NT2/D1 (cell line): ENCODE data around the gene SIK3.
"Not testable (repeated sequence)": the region's sequence is repeated elsewhere in the genome, so short reads cannot be mapped to it uniquely, and the experiment has no call there.

ENCODE experiments used
- DNase-seq: peaks from one replicate; pipeline ENCODE4 v3.0.0-alpha.2; 2011; ENCODE audit warnings: low read depth, low spot score
- H3K27me3 ChIP-seq: 2 replicates; pipeline ENCODE4 v1.6.0; 2011; ENCODE audit warnings: mild to moderate bottlenecking; ENCODE audit not compliant: insufficient read length, insufficient read depth
- H3K36me3 ChIP-seq: 2 replicates; pipeline ENCODE4 v1.6.1; 2011; ENCODE audit warnings: mild to moderate bottlenecking, low read length, mixed read lengths; ENCODE audit not compliant: insufficient read depth, insufficient read length
- H3K4me1 ChIP-seq: 2 replicates; pipeline ENCODE4 v1.5.1; 2011; ENCODE audit not compliant: insufficient read depth, insufficient read length
- H3K4me3 ChIP-seq: 2 replicates; pipeline ENCODE4 v1.5.1; 2011; ENCODE audit warnings: low read depth; ENCODE audit not compliant: insufficient read length
- H3K9ac ChIP-seq: 2 replicates; pipeline ENCODE4 v1.6.0; 2011; ENCODE audit warnings: low read depth; ENCODE audit not compliant: insufficient read length
- H3K9me3 ChIP-seq: 2 replicates; pipeline ENCODE4 v1.5.1; 2011; ENCODE audit warnings: mild to moderate bottlenecking, low read length; ENCODE audit not compliant: insufficient read depth
- SUZ12 ChIP-seq: IDR thresholded peaks from 2 replicates; pipeline ENCODE4 v1.6.1; 2011; ENCODE audit not compliant: insufficient read length, insufficient read depth; ENCODE audit errors: extremely low read depth
- YY1 ChIP-seq: IDR thresholded peaks from 2 replicates; pipeline ENCODE4 v1.6.1; 2011; ENCODE audit not compliant: insufficient read length, insufficient read depth
- ZNF274 ChIP-seq: IDR thresholded peaks from 2 replicates; pipeline ENCODE4 v1.6.1; 2011; ENCODE audit warnings: mild to moderate bottlenecking, low read depth, low read length

The SIK3 gene

GRCh38 chr11:117121176-117121575 is 22.9 kb upstream of the SIK3 start:
- no peaks in the 10 kb centered on the region for H3K27me3 ChIP-seq
- DNase-seq = no peak
- TF ChIP-seq YY1 (no peak), SUZ12 (no peak), ZNF274 (no peak)
- H3K36me3 ChIP-seq = no peaks in the 10 kb centered on the region
- no peak overlapping the region for H3K9ac ChIP-seq
- no peak overlapping the region for H3K4me3 ChIP-seq
- no peaks in the 10 kb centered on the region for H3K4me1 ChIP-seq
- no peaks in the 10 kb centered on the region for H3K9me3 ChIP-seq

- Histone ChIP-seq H3K9ac (no peak overlapping the region), H3K4me1 (no peaks in the 10 kb centered on the region), H3K9me3 (no peaks in the 10 kb centered on the region), H3K4me3 (no peak overlapping the region), H3K27me3 (no peaks in the 10 kb centered on the region), H3K36me3 (no peaks in the 10 kb centered on the region)
- no peak for TF ChIP-seq YY1
- TF ChIP-seq ZNF274 = no peak
- DNase-seq = no peak
Observed at GRCh38 chr11:117117681-117118080, 19.5 kb upstream of the SIK3 start.

GRCh38 chr11:117112939-117113338 is 14.7 kb upstream of the SIK3 start:
- H3K36me3 ChIP-seq, H3K4me1 ChIP-seq, DNase-seq, H3K9ac ChIP-seq, H3K27me3 ChIP-seq, H3K9me3 ChIP-seq, H3K4me3 ChIP-seq: not testable (repeated sequence)

DNA sequence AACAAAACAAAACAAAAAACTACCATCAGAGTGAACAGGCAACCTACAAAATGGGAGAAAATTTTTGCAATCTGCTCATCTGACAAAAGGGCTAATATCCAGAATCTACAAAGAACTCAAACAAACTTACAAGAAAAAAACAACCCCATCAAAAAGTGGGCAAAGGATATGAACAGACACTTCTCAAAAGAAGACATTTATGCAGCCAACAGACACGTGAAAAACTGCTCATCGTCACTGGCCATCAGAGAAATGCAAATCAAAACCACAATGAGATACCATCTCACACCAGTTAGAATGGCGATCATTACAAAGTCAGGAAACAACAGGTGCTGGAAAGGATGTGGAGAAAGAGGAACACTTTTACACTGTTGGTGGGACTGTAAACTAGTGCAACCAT is 14.3 kb upstream of the SIK3 start:
- DNase-seq, H3K27me3 ChIP-seq, H3K4me3 ChIP-seq, H3K9me3 ChIP-seq, H3K9ac ChIP-seq, H3K4me1 ChIP-seq, H3K36me3 ChIP-seq: not testable (repeated sequence)

- Histone ChIP-seq H3K36me3 (no peaks in the 10 kb centered on the region), H3K27me3 (no peaks in the 10 kb centered on the region), H3K9me3 (no peaks in the 10 kb centered on the region), H3K4me1 (no peaks in the 10 kb centered on the region), H3K4me3 (no peak overlapping the region), H3K9ac (no peak overlapping the region)
- TF ChIP-seq YY1 (no peak), ZNF274 (no peak), SUZ12 (no peak)
- DNase-seq = no peak
Observed at GRCh38 chr11:117110294-117110950, 12.2 kb upstream of the SIK3 start.

DNA sequence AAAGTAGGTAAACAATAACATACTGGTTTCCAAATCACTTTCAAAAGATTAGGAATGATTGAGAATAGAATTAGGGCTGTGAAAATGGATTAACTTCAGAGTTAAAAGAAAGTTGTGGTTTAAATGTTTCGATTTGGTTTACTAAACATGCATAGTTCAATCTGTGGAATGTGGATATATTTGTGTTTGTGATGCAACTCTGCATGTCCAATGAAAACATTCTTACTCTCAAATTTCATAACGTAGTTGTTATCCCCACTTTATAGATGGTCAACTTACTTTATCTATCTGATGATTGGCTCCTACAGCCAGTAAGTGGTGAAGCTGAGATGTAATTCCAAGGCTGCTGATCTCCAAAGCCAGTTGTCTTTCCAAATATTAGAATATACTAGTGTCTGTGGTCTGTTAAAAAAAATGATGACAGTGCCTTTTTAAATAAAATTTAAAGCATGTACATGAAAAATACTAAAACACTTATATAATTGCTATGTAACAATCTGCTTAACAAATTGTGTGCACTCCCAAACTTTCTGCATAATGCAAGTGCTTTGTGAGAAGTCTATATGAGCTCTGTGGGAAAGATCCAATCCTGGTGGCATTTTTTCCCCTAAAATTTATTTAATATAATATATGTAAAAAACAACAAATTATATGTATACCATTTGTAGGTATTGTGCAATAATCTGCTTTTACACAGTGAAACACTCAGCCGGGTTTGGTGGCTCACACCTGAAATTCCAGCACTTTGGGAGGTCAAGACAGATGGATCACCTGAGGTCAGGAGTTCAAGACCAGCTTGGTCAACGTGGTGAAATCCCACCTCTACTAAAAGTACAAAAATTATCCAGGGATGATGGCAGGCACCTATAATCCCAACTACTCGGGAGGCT is 9.7 kb upstream of the SIK3 start:
- no peaks in the 10 kb centered on the region for H3K27me3 ChIP-seq
- H3K9ac ChIP-seq = no peak overlapping the region
- H3K4me1 ChIP-seq = no peaks in the 10 kb centered on the region
- no peaks in the 10 kb centered on the region for H3K36me3 ChIP-seq
- TF ChIP-seq ZNF274 (no peak), SUZ12 (no peak), YY1 (no peak)
- DNase-seq = no peak
- H3K4me3 ChIP-seq = no peak overlapping the region
- H3K9me3 ChIP-seq = no peaks in the 10 kb centered on the region

DNA sequence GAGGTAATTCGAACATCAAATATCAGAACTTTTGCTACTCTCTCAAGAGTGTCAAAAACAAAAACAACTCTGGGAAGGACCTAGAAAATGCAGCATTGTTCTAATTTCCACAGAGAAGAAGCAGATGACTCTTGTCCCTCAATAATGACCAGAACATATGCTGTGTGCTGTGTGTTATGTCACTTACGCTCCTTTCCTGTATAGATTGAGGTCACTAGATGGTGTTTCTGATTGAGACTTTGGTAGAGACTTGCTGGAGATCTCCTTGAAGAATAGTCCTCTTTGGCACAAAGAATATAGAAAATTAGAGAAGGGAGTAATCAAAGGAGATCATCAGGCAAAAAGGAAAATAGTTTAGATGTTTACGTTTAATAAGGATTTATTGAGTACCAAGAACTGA is 2.3 kb upstream of the SIK3 start:
- Histone ChIP-seq H3K4me3 (no peak overlapping the region), H3K9ac (no peak overlapping the region), H3K4me1 (no peaks in the 10 kb centered on the region), H3K9me3 (no peaks in the 10 kb centered on the region), H3K27me3 (no peaks in the 10 kb centered on the region), H3K36me3 (no peaks in the 10 kb centered on the region)
- TF ChIP-seq SUZ12 (no peak), YY1 (no peak), ZNF274 (no peak)
- DNase-seq = no peak

DNA sequence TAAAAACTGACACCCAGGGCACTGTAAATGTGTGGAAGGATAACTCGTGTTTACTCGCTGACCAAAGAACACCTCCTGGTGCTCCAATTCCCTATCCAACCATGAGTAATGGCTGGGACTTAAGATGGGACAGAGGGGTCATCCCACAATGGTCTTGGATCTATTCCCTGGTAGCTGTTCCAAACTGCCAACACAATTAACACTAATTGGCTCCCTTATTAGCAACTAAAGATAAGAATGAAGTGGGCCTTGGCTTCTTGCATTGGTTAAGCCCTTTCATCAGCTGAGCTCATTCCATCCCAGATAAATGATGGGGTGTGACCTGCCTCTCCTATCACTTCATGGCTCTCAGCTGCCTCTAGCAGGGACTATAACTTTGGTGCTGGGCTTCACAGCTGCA is 1.5 kb upstream of the SIK3 start:
- DNase-seq = no peak
- peaks cover 4% of the 10 kb centered on the region for H3K4me1 ChIP-seq
- no peaks in the 10 kb centered on the region for H3K36me3 ChIP-seq
- no peaks in the 10 kb centered on the region for H3K27me3 ChIP-seq
- no peaks in the 10 kb centered on the region for H3K9me3 ChIP-seq
- TF ChIP-seq SUZ12 (no peak), YY1 (no peak)
- H3K4me3 ChIP-seq = no peak overlapping the region
- H3K9ac ChIP-seq = no peak overlapping the region
